Hepatocyte (in vitro differentiated cells): ENCODE data around the gene ZFHX3.

Source experiments
- CTCF ChIP-seq: fragments of 200-600 bp; sonication (generic); IDR thresholded peaks from 2 replicates; pipeline ENCODE4 v1.5.1; 2016; ENCODE audit warnings: antibody characterized with exemption, mild to moderate bottlenecking; ENCODE audit not compliant: poor library complexity
- EZH2 ChIP-seq: fragments of 200-600 bp; sonication (generic); IDR thresholded peaks from 2 replicates; pipeline ENCODE4 v1.6.1; 2016; ENCODE audit warnings: antibody characterized with exemption, mild to moderate bottlenecking, borderline replicate concordance
- EZH2phosphoT487 ChIP-seq: fragments of 200-600 bp; sonication (generic); IDR thresholded peaks from one replicate; pipeline ENCODE4 v1.6.1; 2018; ENCODE audit warnings: antibody characterized with exemption, mild to moderate bottlenecking, low read depth, moderate library complexity; ENCODE audit not compliant: unreplicated experiment, severe bottlenecking

DNA sequence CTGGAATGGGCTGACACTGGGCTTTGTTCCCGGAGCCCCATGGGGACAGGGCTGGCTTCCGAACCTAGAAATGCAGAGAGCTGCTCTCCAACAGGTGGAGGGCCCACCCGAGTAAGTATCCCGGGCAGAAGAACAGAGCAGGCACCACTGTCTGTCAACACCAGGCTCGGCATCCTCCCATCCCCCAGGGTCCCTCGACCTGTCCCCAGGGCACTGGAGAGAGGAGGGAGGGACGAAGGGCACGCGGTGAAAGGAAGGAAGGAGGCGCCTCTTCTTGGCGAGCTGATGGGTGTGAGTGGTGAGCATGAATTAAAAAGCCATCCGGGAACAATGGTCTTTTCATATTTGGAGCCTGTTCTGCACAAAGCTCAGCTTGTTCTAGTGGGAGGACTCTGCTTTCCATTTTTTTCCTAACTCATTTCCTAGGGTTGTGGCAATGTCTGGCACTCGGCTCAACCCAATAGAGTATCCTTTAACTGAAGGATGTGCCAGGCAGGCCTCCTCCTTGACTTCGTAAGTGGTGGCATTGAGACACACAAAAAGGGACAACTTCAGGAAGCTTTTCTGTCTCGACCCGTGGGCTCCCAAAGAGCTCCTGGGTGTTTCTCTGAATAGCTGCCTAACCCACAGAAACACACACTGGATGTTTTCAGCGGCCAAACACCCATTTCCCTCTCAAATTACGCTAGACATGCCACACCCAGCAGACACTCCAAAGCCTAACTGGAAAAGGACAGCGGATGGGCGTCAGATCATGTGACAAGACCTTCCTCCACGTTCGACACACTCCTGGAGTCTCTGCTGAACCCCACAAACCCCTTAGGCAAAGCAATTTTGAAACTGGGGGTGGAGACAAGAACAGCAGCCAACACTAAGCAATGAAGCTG, 47.7 kb downstream of the ZFHX3 start:
- TF ChIP-seq CTCF: no peak
- no peak for TF ChIP-seq EZH2
- no peak for TF ChIP-seq EZH2phosphoT487
